ENCODE measurements around the gene TIMM44. TPM values are rescaled to one million over a fixed set of nuclear protein-coding genes. Genes with fewer than 3 reads are reported as not detected.

The TIMM44 gene
- polyA plus RNA-seq, 1 experiment, result 43.3 TPM

DNA sequence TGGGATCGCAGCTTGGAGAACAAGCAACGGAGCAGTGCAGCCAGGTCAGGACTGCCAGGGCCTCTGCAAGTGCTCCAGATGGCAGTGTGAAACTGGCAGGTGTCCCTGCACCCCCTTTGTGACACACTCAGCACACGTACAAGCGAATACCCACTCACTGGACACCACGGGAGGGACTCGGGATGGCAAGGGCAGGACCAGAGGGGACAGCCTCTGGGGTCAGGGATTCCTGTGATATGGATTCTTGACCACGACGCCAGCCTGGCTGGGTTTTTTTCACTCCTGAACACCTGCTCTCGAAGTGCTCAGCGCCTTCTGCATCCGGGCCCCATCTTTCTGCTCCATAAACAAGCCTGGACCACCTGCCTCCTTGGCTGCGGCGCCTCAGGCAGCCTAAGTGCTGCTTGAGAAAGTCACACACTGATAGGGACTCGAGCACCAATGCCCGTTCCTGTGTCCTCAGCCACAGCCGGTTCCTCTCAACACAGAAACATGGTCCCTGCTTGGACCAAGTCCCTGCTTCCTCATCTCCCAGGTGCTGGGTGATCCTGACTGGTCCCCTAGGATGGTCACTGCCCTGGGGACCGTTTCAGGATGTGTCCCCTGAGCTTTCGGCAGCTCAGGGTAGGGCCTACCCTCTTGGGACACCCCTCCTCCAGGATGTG, 40.0 kb upstream of the TIMM44 start:
- Histone ChIP-seq H3K9me3 (ENCODE audit: control insufficient read depth, insufficient read depth, low read length) (no peaks in the 10 kb centered on the region), H3K4me3 (ENCODE audit: low read depth, low read length) (no peak overlapping the region), H3K27ac (ENCODE audit: low read depth, low read length) (no peak overlapping the region), H3K27me3 (ENCODE audit: control insufficient read depth, insufficient read depth, low read length) (no peaks in the 10 kb centered on the region)
- TF ChIP-seq, protein P1, sequence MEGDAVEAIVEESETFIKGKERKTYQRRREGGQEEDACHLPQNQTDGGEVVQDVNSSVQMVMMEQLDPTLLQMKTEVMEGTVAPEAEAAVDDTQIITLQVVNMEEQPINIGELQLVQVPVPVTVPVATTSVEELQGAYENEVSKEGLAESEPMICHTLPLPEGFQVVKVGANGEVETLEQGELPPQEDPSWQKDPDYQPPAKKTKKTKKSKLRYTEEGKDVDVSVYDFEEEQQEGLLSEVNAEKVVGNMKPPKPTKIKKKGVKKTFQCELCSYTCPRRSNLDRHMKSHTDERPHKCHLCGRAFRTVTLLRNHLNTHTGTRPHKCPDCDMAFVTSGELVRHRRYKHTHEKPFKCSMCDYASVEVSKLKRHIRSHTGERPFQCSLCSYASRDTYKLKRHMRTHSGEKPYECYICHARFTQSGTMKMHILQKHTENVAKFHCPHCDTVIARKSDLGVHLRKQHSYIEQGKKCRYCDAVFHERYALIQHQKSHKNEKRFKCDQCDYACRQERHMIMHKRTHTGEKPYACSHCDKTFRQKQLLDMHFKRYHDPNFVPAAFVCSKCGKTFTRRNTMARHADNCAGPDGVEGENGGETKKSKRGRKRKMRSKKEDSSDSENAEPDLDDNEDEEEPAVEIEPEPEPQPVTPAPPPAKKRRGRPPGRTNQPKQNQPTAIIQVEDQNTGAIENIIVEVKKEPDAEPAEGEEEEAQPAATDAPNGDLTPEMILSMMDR (IDR thresholded peaks at IDR 0.05; ENCODE audit: low read depth, low read length), result no peak
- POLR2A ChIA-PET, result no interaction called here
- DNase-seq (ENCODE audit: low read depth, low spot score), result no peak
- CTCF ChIA-PET, result interaction anchor here (2.5 kb wide), 1 partner anchor 19 kb away, joined by 7 read pairs; no protein-coding TSS in a partner anchor

DNA sequence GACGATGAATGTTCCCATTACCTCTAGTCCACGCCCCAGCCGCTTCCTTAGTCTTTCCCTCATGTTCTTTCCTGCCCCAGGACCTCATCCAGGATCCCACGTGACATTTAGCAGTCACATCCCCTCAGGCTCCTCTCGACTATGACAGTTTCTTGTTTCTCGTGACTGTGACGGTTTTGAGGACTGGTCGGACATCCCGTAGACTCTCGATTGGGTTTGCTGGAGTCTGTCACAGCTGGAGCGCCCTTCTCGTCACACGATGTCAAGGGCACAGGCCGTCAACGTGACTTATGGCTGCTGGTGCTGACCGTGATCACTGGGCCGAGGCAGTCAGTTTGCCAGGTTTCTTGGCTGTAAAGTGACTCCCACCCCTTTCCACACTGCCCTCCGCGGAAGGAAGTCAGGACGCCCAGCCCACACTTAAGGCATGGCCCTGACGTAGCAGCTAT, 39.2 kb upstream of the TIMM44 start:
- DNase-seq (ENCODE audit: low read depth, low spot score), result no peak
- ChIA-PET CTCF (interaction anchor here (2.5 kb wide), 1 partner anchor 20 kb away, joined by 7 read pairs; no protein-coding TSS in a partner anchor), POLR2A (no interaction called here)
- Histone ChIP-seq H3K9me3 (ENCODE audit: control insufficient read depth, insufficient read depth, low read length) (no peaks in the 10 kb centered on the region), H3K27me3 (ENCODE audit: control insufficient read depth, insufficient read depth, low read length) (no peaks in the 10 kb centered on the region), H3K27ac (ENCODE audit: low read depth, low read length) (no peak overlapping the region), H3K4me3 (ENCODE audit: low read depth, low read length) (no peak overlapping the region)
- TF ChIP-seq, protein P1 (IDR thresholded peaks at IDR 0.05; ENCODE audit: low read depth, low read length), result no peak

GRCh38 chr19:7982103-7982502, 38.6 kb upstream of the TIMM44 start:
- H3K27ac ChIP-seq (ENCODE audit: low read depth, low read length), result no peak overlapping the region
- H3K27me3 ChIP-seq (ENCODE audit: control insufficient read depth, insufficient read depth, low read length), result no peaks in the 10 kb centered on the region
- POLR2A ChIA-PET, result no interaction called here
- CTCF ChIA-PET, result interaction anchor here (2.5 kb wide), 1 partner anchor 21 kb away, joined by 7 read pairs; no protein-coding TSS in a partner anchor
- no peak overlapping the region for H3K4me3 ChIP-seq (ENCODE audit: low read depth, low read length)
- DNase-seq (ENCODE audit: low read depth, low spot score), result no peak
- H3K9me3 ChIP-seq (ENCODE audit: control insufficient read depth, insufficient read depth, low read length), result no peaks in the 10 kb centered on the region
- TF ChIP-seq, protein P1 (IDR thresholded peaks at IDR 0.05; ENCODE audit: low read depth, low read length), result no peak

GRCh38 chr19:7981661-7982060, 38.2 kb upstream of the TIMM44 start:
- TF ChIP-seq, protein P1 (IDR thresholded peaks at IDR 0.05; ENCODE audit: low read depth, low read length), result no peak
- DNase-seq (ENCODE audit: low read depth, low spot score), result no peak
- no peaks in the 10 kb centered on the region for H3K9me3 ChIP-seq (ENCODE audit: control insufficient read depth, insufficient read depth, low read length)
- no peak overlapping the region for H3K4me3 ChIP-seq (ENCODE audit: low read depth, low read length)
- ChIA-PET POLR2A (no interaction called here), CTCF (interaction anchor here (2.5 kb wide), 1 partner anchor 21 kb away, joined by 7 read pairs; no protein-coding TSS in a partner anchor)
- no peak overlapping the region for H3K27ac ChIP-seq (ENCODE audit: low read depth, low read length)
- H3K27me3 ChIP-seq (ENCODE audit: control insufficient read depth, insufficient read depth, low read length), result no peaks in the 10 kb centered on the region

DNA sequence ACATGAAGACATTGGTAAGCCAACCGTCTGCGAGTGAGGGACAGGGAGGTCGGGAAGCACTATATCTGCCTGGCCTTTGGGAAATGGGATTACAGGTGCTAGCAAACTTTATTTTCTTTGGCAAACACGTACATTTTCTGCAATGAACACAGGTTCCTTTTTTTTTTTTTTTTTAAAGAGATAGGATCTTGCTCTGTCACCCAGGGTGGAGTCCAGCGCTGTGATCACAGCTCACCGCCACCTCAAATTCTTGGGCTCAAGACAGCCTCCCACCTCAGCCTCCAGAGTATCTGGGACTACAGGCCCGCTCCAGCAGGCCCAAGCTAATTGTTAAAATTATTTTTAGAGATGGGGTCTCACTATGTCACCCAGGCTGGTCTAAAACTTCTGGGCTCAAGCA, 37.7 kb upstream of the TIMM44 start:
- TF ChIP-seq, protein P1 (IDR thresholded peaks at IDR 0.05; ENCODE audit: low read depth, low read length), result no peak
- H3K4me3 ChIP-seq (ENCODE audit: low read depth, low read length), result no peak overlapping the region
- H3K9me3 ChIP-seq (ENCODE audit: control insufficient read depth, insufficient read depth, low read length), result no peaks in the 10 kb centered on the region
- no peak for DNase-seq (ENCODE audit: low read depth, low spot score)
- ChIA-PET POLR2A (no interaction called here), CTCF (interaction anchor here (0.6 to 1.3 kb wide), 3 partner anchors 11 to 37 kb away, joined by 3 to 4 read pairs (median 4); no protein-coding TSS in a partner anchor)
- no peak overlapping the region for H3K27ac ChIP-seq (ENCODE audit: low read depth, low read length)
- H3K27me3 ChIP-seq (ENCODE audit: control insufficient read depth, insufficient read depth, low read length), result no peaks in the 10 kb centered on the region

Data from AG04450 (cell line).